GM21423 (cell line): ENCODE results near the gene EFR3B.
"Not testable (repeated sequence)": the region's sequence is repeated elsewhere in the genome, so short reads cannot be mapped to it uniquely, and the experiment has no call there.

ENCODE experiments used
- ATAC-seq: cut with Tn5 transposase; IDR thresholded peaks from one replicate; pipeline ENCODE4 v1.9.1; 2021; ENCODE audit warnings: mild to moderate bottlenecking, moderate library complexity; ENCODE audit not compliant: unreplicated experiment

The EFR3B gene, protein sequence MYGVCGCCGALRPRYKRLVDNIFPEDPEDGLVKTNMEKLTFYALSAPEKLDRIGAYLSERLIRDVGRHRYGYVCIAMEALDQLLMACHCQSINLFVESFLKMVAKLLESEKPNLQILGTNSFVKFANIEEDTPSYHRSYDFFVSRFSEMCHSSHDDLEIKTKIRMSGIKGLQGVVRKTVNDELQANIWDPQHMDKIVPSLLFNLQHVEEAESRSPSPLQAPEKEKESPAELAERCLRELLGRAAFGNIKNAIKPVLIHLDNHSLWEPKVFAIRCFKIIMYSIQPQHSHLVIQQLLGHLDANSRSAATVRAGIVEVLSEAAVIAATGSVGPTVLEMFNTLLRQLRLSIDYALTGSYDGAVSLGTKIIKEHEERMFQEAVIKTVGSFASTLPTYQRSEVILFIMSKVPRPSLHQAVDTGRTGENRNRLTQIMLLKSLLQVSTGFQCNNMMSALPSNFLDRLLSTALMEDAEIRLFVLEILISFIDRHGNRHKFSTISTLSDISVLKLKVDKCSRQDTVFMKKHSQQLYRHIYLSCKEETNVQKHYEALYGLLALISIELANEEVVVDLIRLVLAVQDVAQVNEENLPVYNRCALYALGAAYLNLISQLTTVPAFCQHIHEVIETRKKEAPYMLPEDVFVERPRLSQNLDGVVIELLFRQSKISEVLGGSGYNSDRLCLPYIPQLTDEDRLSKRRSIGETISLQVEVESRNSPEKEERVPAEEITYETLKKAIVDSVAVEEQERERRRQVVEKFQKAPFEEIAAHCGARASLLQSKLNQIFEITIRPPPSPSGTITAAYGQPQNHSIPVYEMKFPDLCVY

DNA sequence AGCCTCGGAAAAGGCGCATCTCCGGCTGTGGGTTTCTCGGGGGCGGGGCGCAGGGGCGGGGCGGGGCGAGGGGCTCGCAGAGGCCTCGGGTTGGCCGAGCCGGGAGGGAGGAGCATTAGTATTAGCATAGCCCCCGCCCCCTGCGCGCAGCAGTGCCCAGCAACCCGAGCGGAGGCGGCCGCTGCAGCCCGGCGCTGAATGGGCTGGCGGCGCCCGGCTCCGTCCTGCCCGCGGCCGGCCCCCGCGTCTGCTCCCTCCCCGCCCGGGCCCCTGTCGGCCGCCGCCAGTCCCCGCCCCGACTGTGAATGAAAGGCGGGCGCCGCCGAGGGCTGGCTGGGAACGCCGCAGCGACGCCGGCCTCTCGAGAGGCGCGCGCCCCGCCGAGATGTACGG, at the start of gene EFR3B:
Gene EFR3B, plus strand, starts transcription at position 149 of the 393 bp plus-strand sequence. Its CDS starts 237 bp downstream, at position 386.
- ATAC-seq = peak; percentile 94

DNA sequence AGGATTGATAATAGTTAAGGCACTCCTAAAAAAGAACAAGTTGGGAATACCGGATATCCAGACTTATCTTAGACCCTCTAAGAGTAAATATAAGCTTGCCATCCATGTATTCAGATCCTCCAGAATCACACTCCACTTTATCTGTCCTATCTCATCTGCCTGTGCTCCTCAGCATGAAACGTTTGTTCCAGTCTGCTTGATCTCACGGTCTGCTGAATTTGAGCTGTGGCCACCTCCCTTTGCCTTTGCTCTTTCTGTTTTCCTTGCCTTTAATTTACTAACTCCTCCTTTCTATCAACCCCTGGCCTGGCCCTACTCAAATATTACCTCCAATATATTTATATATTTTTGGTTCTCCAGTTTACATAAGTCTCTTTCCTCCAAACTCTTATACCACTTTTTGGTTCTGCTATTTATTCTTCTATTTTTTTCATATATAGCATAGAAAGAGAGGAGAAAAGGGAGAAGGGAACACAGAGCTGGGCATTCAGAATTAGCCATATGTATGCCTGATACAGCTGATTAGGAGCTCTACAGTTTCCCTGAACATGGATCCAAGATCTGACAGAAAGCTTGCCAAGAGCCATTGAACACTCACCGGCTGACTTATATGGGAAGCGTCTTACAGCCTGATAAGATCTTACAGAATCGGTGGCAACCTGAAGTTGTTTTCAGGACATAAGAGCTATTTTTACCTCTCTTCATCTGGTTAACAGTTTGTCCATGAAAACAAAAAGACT, 48.3 kb upstream of the EFR3B start:
- no peak for ATAC-seq

DNA sequence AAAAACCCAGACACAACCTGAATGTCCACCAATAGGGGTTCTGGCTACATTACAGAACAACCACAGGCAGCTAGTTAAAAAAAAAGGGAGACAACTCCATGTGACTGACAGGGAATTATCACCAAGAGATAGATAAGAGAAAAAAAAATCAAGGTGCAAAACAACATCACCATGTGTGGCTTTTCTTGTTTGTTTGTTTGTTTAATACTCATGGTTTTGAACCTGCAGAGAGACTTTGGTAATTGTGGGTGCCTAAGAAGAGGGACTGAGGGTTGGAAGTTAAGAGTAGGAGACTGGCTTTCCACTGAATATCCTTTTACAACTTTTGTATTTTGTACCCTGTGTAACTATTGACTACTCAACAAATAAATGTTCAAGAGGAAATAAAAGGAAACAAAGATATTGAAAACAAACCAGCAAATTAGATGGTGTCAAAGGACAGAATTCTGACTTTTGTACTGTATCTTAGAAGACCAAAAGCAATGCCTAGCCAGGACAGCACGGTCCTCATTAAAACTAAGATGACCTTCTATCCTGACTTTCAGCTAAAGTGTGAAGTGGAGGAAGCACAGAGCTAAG, 47.6 kb upstream of the EFR3B start:
- no peak for ATAC-seq

DNA sequence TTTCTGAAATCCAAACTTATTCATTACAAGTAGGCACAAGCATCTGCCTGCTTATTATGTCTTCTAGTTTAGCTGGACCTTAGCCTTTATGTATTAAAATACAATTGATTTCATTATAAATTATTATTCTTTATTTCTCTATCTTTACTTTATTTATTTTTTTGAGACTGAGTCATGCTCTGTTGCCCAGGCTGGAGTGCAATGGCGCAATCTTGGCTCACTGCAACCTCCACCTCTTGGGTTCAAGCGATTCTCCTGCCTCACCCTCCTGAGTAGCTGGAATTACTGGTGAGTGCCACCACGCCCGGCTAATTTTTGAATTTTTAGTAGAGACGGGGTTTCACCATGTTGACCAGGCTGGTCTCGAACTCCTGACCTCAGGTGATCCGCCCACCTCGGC, 42.8 kb upstream of the EFR3B start:
- ATAC-seq = not testable (repeated sequence)

DNA sequence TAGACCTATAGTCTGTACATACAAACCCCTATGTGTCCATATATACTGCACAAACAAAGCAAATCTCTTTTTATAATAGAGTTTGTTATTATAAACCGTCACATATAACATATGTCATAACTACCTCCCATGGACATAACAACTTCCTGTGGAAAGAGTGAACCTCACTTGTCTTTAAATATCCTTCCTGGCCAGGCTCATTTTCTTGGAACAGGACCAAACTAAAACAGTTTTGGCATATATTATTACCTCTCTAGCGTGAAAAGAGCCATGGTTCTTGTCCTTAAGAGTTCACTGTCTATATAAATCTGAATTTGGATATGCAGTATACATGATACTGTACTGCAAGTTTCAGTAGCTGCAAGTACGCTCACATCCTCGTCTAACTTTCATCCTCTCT, 41.8 kb upstream of the EFR3B start:
- no peak for ATAC-seq

DNA sequence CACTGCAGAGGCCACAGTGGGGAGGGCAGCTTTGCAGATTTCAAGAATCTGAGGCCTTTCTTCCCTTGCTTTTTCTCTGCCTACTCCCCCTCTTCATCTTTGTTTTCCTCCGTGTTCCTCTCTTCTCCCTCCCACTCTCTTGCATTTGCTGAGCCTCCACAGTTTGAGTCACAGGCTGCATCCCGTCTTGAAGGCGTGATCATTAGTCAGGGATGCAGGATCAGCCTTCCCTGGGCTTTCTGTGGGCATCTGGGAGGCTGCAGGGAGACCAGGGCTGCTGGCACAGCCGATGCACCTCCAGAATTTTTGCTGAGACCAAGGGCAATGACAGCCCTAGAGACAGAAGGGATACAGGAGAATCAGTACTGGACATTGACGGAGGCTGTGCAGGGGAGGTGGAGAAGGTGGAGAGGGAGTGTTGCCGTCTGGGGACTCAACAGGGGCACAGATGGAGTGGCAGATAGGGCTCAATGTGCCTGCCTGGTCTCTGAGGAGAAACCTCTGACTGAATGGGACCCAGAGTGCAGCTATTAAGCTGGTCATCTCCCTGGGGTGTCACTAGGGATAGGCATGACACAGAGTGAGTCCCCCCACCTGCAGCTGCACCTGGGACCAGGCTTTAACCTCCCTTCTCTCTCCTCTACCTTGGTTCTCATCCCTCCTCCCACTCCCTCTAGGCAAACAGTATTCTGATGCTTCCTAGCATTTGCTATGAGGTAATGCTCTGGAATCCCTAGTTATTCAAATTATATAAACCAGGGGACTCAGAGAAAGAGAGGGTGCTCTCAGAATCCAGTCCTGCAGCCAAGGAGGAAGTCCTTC, 41.2 kb upstream of the EFR3B start:
- no peak for ATAC-seq

DNA sequence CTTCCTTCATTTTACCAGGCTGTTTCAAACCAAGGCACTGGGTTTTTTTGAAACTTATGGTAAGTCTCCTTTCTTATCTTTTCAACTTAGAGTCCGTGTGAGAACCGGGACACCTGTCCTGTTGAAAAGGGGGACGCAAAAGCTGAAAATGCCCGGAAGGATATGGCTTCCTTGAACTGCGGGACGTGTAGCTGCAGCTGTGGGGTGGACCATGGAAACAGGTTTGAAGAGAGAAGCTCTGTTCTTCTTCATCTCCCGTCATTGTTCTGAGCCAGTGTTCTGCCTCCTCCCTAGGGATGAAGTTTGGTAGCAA, 40.6 kb upstream of the EFR3B start:
- ATAC-seq = no peak

DNA sequence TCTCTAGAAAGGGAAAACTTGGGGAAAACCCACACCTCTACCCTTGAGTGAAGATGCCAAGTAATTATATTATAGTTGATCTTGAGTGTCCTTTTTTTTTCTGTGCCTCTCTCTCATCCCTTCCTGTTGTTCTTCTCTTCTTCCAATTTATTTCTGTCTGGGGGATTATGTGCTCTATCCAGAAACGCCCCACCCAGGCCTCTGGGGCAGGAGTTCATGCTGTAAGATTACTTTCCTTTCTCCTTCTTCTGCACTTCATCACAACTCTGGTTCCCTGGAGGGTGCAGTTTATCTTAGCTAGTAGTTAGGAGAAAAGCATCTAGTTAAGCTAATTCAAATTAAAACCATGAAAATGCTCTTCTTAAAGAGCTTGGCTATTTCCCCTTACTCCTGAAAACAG, 39.8 kb upstream of the EFR3B start:
- ATAC-seq = no peak

DNA sequence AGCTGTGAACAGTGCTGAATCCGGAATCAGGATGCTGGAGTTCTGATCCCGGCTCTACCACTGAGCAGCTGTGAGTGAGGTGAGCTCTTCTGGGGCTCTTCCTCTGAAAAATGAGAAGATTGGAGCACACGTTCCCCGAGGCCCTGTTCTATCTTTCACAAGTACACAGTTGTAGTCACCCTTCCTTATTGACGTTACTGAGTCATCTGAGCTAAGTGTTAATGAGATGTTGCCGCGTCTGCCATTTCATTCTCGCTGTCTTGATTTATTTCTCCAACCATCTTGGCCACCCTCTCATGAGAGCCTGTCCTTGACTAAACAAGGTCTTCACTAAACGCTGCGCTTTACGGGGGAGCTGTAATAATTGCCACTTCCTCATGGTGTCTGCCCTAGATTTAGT, 31.9 kb upstream of the EFR3B start:
- no peak for ATAC-seq

DNA sequence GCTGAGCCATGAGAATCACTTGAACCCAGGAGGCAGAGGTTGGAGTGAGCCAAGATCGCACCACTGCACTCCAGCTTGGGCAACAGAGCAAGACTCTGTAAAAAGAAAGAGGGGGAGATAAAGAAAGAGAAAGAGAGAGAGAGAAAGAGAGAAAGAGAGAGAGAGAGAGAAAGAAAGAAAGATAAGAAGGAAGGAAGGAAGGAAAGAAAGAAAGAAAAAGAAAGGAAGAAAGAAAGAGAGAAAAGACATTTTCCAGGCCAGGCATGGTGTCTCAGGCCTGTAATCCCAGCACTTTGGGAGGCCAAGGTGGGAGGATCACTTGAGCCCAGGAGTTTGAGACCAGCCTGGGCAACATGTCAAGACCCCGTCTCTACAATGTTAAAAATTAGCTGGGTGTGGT, 30.5 kb upstream of the EFR3B start:
- not testable (repeated sequence) for ATAC-seq

DNA sequence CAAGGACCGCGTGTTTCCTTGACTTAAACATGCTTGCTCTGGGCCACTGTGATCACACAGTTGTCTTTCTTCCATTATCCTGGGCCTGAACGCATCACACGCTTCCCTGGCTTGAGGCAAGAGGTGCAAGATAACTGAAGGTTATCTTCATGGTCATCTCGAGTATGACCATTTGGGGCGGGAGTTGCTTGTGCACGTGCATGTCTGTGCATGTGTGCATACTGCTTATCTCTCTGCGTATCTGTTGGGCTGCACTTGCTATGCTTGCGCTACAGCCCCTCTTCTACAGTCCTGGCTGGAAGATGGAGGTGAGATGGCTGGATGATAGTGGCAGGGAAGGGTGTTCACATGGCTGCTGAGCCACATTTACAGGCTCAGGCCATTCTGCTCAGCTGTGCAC, 27.2 kb upstream of the EFR3B start:
- no peak for ATAC-seq

DNA sequence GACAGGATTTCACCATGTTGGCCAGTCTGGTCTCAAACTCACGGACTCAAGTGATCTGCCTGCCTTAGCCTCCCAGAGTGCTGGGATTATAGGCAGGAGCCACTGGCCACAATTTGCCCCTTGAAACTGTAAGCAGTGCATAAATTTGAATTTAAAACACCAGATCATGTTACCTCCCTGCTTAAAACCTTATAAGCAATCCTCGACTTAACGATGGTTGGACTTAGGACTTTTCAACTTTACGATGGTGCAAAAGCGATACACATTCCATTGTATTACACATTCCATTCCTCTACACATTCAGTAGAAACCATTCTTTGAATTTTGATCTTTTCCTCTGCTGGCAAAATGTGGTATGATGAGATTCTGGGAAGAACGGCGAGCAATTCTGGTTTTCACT, 23.2 kb upstream of the EFR3B start:
- ATAC-seq = no peak

DNA sequence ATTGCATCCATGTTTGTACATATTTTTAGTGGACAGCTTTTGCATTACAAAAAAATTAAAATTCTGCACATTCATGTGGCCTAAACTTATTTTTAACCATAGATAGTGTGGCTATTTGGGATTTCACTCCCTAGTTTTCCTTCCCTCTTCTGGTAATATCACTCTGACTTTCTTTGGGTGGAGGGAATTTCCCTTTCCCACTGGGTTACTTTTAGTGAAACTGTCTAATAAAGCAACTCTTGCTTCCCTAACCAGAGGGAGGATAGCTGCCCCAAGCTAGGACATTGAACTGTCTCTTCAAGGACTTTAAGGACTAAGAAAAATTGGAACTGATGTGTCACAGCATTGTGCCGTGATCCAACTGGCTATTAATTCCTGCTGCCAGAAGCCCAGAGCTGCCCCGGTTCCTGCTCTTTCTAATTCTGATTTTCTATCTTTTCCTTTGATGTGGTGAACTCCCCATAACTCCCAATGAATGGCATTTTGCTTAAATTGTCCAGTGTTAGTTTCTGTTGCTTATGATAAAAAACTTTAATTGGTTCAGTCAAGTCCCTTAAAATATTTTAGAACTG, 20.0 kb upstream of the EFR3B start:
- no peak for ATAC-seq

DNA sequence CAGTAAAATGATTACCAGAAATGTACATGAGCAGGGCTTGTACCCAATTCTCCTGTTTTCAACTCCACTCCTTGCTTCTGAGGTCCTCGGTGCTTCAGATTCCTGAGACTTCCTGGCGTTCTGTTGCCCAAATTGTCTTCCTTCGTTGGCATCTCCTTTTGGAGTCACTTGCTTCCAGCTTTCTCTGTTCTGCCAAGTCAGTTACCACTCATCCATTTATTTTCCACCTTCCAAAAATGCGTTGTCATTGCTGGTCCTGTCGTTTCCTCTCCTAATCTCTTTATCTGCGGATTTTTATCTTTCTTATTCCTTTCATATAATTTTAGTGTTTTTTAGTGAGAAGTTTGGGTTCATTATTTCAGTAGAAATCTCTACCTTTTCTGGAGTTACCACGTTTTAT, 18.5 kb upstream of the EFR3B start:
- ATAC-seq = no peak

DNA sequence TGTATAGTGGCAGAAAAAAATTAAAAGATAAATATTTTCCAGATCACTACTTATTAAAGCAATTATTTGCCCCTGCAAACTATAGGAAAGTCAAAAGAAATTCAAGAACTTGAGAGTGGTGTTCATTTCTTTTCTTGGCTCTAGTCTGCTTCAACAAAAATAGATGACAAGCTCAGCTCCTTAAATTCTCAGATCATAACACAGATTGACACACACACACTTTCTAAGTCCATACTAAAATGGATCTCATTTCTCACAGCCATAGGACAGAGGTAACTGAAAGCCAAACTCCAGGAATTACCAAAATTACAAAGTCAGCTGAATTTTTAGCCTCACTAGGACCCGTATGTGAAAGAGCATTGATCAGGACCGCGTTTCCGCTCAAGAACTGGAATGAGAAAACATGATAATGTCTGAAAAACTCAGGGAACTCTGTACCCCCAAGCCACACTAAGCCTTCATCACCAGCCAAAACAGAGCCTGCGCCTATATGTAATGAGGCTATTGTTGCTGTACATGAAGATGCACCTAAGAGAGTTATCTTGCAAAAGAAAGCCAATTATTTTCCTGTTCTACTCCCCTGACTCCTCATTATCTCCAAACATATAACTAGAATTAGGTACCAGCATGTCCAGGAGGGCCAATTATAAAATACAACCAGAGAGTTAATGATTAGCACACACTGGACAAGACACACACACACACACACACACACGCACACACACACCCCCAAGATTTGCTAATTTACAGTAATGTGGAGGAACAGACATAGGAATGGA, 16.5 kb upstream of the EFR3B start:
- no peak for ATAC-seq

DNA sequence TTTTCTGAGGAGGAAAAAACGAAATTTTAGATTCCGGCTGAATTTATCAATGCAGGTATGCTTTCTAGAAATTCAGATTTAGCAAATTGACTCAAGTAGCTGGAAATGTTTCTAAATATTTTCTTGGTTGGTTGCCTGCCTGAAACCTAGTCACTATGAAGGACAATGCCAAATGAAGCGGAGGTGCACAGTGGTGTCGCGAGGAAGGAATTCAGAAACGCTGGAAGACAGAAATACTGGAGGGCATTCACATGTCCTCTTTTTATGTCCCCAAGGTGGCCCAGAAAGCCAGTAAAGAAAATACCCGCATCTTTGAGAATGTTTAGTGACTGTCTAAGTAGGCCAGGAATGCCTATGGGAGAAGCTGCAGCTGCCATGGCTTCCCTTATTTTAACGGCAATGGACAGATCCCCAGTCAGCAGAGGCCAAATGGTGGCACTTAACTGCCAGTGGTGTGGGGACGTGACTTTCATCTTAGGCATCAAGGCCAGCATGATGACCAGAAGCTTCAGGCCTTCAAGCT, 15.8 kb upstream of the EFR3B start:
- ATAC-seq = no peak

DNA sequence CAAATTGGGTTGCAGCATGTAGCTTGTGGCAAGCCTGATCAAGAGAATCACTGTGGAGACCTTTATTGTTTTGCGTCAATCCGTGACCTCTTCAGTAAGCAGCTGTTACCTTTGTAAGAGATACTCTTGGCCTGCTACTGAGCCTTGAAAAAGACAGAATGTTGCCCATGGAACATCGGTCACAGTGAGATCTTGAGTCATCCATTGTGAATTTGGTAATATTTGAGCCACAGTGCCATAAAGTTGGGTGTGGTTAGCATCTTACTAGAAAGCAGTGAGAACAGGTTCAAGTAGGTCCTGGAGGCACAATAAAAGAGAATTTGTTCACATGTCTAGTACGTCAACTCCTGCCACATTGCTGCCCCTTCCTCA, 12.7 kb upstream of the EFR3B start:
- ATAC-seq = no peak

DNA sequence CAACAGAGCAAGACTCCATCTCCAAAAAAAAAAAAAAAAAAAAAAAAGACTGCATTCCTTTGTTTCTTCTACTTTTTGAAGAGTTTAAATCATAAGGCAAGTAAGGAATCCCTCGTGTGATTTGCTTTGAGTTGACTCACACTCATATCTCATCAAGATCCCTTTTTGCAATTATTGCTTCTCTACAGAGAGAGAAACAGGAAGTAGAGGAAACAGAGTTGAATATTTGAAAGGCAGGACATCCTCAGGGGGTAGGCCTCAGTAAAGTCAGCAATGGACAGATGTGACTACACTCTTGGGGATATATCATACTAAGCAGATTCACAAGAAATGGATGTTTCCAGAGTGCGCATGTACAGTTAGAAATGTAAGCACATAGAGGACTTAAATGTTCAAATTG, 11.2 kb upstream of the EFR3B start:
- no peak for ATAC-seq

DNA sequence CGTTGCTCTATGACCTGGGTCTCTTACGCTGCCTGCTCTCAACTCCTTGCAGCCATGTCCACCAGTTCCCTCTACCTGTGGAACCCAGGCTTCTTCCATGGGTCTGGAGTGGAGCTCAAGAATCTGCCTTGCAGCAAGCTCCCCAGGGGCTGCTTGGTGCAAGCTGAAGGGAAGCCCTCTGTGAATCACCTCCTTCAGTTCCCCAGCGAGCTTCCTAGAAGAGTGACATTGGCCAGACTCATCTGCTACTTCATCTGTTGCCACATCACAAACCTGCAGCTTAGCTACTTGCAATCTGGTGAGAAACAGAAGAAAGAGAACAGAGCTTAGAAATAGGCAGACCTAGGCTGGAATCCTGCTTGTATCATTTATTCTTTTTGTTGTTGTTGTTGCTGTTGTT, 9.8 kb upstream of the EFR3B start:
- ATAC-seq = no peak
